Endothelial cell of umbilical vein (primary cell): ENCODE results near the gene RANBP1. TPM values are rescaled to one million over a fixed set of nuclear protein-coding genes. Genes with fewer than 3 reads are reported as not detected.

Experiments used
- BruUV-seq: library from RNA; stranded (reverse); fragments of 400-500 nt; replicated peaks from 2 replicates; lab custom pipeline; 2021; lab: Mats Ljungman, UMichigan
- CTCF ChIA-PET: fragments of 300-600, 350-600 bp; sonication (Branson Sonifier 250); formaldehyde crosslinking; loops from one replicate; lab custom pipeline; 2021; ENCODE audit warnings: antibody characterized with exemption, inconsistent platforms; lab: Charles Lee
- POLR2A ChIA-PET: fragments of 300-600, 350-600 bp; sonication (Branson Sonifier 250); formaldehyde crosslinking; loops from one replicate; lab custom pipeline; 2021; ENCODE audit warnings: antibody characterized with exemption, inconsistent platforms; lab: Charles Lee
- DNase-seq: peaks from one replicate; pipeline ENCODE4 v3.0.0-alpha.2; 2011; ENCODE audit warnings: low read depth, low spot score
- FAIRE-seq: peaks from 2 replicates; lab custom pipeline; 2011; peaks lifted over from hg19 to GRCh38; lab: Jason Lieb, UNC
- H2AFZ ChIP-seq: 2 replicates; pipeline ENCODE4 v1.6.0; 2012; ENCODE audit warnings: low read depth, low read length, control low read depth, inconsistent platforms
- H3K27ac ChIP-seq: 2 replicates; pipeline ENCODE4 v1.5.1; 2011; ENCODE audit warnings: low read depth, mild to moderate bottlenecking, control low read depth, low read length, moderate library complexity; ENCODE audit not compliant: insufficient read depth
- H3K27me3 ChIP-seq, 2 experiments: 2 replicates each; pipeline versions ENCODE4 v1.6.0 to v1.6.1; 2011; ENCODE audit warnings: low read length in 2 of 2, mixed read lengths in 1 of 2; ENCODE audit not compliant: control insufficient read depth in 2 of 2, insufficient read depth in 2 of 2
- H3K36me3 ChIP-seq, 2 experiments: 2 replicates in 1 of 2; 3 replicates in 1 of 2; pipeline ENCODE4 v1.5.1; 2011; ENCODE audit warnings: low read length in 2 of 2, mild to moderate bottlenecking in 1 of 2, moderate library complexity in 1 of 2; ENCODE audit not compliant: control insufficient read depth in 2 of 2, insufficient read depth in 2 of 2; ENCODE audit errors: extremely low read depth in 1 of 2
- H3K4me1 ChIP-seq: 3 replicates; pipeline ENCODE4 v1.5.1; 2011; ENCODE audit warnings: mild to moderate bottlenecking, low read length; ENCODE audit not compliant: control insufficient read depth, insufficient read depth; ENCODE audit errors: extremely low read depth
- H3K4me2 ChIP-seq: 2 replicates; pipeline ENCODE4 v1.6.1; 2011; ENCODE audit warnings: low read length, control low read depth, mixed read lengths; ENCODE audit not compliant: insufficient read depth
- H3K4me3 ChIP-seq, 3 experiments: fragments of 200-600 bp in 1 of 3; sonication (generic), shearing (Covaris generic) in 1 of 3; replicated peaks in 1 of 3; 2 replicates each; pipeline ENCODE4 v1.5.1; 2011 to 2016; ENCODE audit warnings: control low read depth in 3 of 3, low read length in 3 of 3, mild to moderate bottlenecking in 2 of 3, inconsistent platforms in 1 of 3, low read depth in 1 of 3, moderate library complexity in 1 of 3; ENCODE audit not compliant: insufficient read depth in 1 of 3
- H3K79me2 ChIP-seq: 2 replicates; pipeline ENCODE4 v1.6.0; 2012; ENCODE audit warnings: low read length, inconsistent platforms; ENCODE audit not compliant: control insufficient read depth, insufficient read depth
- H3K9ac ChIP-seq: replicated peaks from 2 replicates; pipeline ENCODE3; 2011; ENCODE audit warnings: low read length, control low read depth; ENCODE audit not compliant: insufficient read depth; ENCODE audit errors: extremely low read depth
- H3K9me1 ChIP-seq: replicated peaks from 3 replicates; pipeline ENCODE4 v1.6.0; 2011; ENCODE audit warnings: mild to moderate bottlenecking, low read length; ENCODE audit not compliant: control insufficient read depth, insufficient read depth; ENCODE audit errors: extremely low read depth
- H3K9me3 ChIP-seq: replicated peaks from 2 replicates; pipeline ENCODE4 v1.5.1; 2012; ENCODE audit warnings: low read length, inconsistent platforms; ENCODE audit not compliant: control insufficient read depth, insufficient read depth
- H4K20me1 ChIP-seq: replicated peaks from 2 replicates; pipeline ENCODE3; 2011; ENCODE audit warnings: mild to moderate bottlenecking, low read length; ENCODE audit not compliant: control insufficient read depth, insufficient read depth; ENCODE audit errors: extremely low read depth
- EZH2 ChIP-seq: IDR thresholded peaks from 2 replicates; pipeline ENCODE4 v1.6.1; 2012; ENCODE audit warnings: borderline replicate concordance, low read depth, mild to moderate bottlenecking, moderate library complexity, low read length, inconsistent platforms; ENCODE audit not compliant: severe bottlenecking
- FOS ChIP-seq: IDR thresholded peaks from 2 replicates; pipeline ENCODE4 v1.6.1; 2011; ENCODE audit warnings: mild to moderate bottlenecking, low read length, moderate library complexity, borderline replicate concordance; ENCODE audit not compliant: insufficient read depth
- GATA2 ChIP-seq: IDR thresholded peaks from 2 replicates; pipeline ENCODE4 v1.7.0; 2011; ENCODE audit warnings: low read depth, mild to moderate bottlenecking, moderate library complexity, mixed read lengths, low read length; ENCODE audit not compliant: insufficient read length, insufficient read depth
- JUN ChIP-seq: IDR thresholded peaks from 2 replicates; pipeline ENCODE4 v1.6.1; 2011; ENCODE audit warnings: borderline replicate concordance, low read depth; ENCODE audit not compliant: insufficient read length, insufficient read depth
- MYC ChIP-seq: IDR thresholded peaks from one replicate; pipeline ENCODE4 v1.6.1; 2011; ENCODE audit warnings: mild to moderate bottlenecking, low read depth, low read length
- POLR2A ChIP-seq: IDR thresholded peaks from 2 replicates; pipeline ENCODE4 v1.6.1; 2012; ENCODE audit warnings: low read depth, mild to moderate bottlenecking, control low read depth, low read length
- POLR2AphosphoS5 ChIP-seq: IDR thresholded peaks from 2 replicates; pipeline ENCODE4 v1.6.1; 2012; ENCODE audit warnings: low read depth, mild to moderate bottlenecking, control low read depth, low read length, moderate library complexity; ENCODE audit not compliant: insufficient read depth
- dilution Hi-C: fragments of 300-500 bp; cut with MboI; formaldehyde crosslinking; loops from one replicate; pipeline ENCODE4 v1.15.0; 2019; ENCODE audit warnings: low sequenced_read_pairs; ENCODE audit not compliant: extremely low pct_ligation_motif_present
- intact Hi-C: fragments of 100-400 bp; cut with micrococcal nuclease; formaldehyde crosslinking; loops from one replicate; pipeline ENCODE4 v1.10.0; 2022
- polyA plus RNA-seq, 4 experiments: library from polyadenylated mRNA; depleted of rRNA in 3 of 4; stranded (reverse) in 3 of 4; unstranded in 1 of 4; fragments of >200 nt; gene quantifications; 2 replicates each; pipeline versions ENCODE4 v1.2.1 to v1.2.3, GENCODE V29; 2011 to 2012; ENCODE audit warnings: missing spikeins in 1 of 4
- total RNA-seq: library from RNA; stranded (reverse); gene quantifications from 2 replicates; pipeline ENCODE4 v1.2.3, GENCODE V29; 2021
- TF ChIP-seq, protein P1 (sequence below): IDR thresholded peaks from 2 replicates; pipeline ENCODE4 v1.6.1; 2011; ENCODE audit not compliant: insufficient read depth, insufficient read length
- TF ChIP-seq, protein P2 (sequence below), 2 donors: IDR thresholded peaks; 1 replicate in 1 of 2; 2 replicates in 1 of 2; pipeline ENCODE4 v1.5.1; 2011; ENCODE audit warnings: low read length in 2 of 2, mild to moderate bottlenecking in 2 of 2, moderate library complexity in 2 of 2, control low read depth in 1 of 2, inconsistent platforms in 1 of 2, low read depth in 1 of 2; ENCODE audit not compliant: insufficient read depth in 1 of 2; ENCODE audit errors: extremely low read depth in 1 of 2

Gene RANBP1
- total and polyA plus RNA-seq, 2 donors (not counting 3 experiments of a cell fraction or from before 2014, with no cell fraction given) = 228 to 247 TPM

DNA sequence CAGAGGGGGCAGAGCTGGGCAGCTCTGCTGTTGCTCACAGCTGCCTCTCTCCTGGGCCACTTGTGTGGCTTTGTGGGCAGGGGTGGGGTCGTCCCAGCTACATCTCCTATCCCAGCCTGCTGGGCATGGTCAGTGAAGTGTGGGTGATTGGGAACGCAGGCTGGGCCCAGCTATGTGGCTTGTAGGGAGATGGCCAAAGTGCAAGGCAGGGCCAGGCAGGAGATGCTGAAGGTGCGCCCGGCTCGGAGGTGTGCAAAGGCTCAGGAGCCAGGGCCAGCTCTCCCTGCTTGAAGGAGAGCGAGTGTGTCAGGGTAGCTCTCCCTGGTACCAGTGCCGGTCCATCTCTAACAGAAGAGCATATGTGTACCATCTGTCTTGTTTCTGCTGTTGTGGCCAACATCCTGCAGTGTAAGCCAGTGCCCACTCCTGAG lies 8.4 kb upstream of the RANBP1 start:
- H3K9ac ChIP-seq = no peak overlapping the region
- no TSS peak for BruUV-seq
- H3K4me1 ChIP-seq = no peaks in the 10 kb centered on the region
- dilution Hi-C loops (no loop called here), intact Hi-C loops (no loop called here)
- TF ChIP-seq, protein P1, sequence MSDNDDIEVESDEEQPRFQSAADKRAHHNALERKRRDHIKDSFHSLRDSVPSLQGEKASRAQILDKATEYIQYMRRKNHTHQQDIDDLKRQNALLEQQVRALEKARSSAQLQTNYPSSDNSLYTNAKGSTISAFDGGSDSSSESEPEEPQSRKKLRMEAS = no peak
- TF ChIP-seq EZH2 (no peak), MYC (no peak), JUN (no peak), GATA2 (no peak), FOS (no peak), POLR2AphosphoS5 (no peak), POLR2A (no peak)
- TF ChIP-seq, protein P2, sequence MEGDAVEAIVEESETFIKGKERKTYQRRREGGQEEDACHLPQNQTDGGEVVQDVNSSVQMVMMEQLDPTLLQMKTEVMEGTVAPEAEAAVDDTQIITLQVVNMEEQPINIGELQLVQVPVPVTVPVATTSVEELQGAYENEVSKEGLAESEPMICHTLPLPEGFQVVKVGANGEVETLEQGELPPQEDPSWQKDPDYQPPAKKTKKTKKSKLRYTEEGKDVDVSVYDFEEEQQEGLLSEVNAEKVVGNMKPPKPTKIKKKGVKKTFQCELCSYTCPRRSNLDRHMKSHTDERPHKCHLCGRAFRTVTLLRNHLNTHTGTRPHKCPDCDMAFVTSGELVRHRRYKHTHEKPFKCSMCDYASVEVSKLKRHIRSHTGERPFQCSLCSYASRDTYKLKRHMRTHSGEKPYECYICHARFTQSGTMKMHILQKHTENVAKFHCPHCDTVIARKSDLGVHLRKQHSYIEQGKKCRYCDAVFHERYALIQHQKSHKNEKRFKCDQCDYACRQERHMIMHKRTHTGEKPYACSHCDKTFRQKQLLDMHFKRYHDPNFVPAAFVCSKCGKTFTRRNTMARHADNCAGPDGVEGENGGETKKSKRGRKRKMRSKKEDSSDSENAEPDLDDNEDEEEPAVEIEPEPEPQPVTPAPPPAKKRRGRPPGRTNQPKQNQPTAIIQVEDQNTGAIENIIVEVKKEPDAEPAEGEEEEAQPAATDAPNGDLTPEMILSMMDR (IDR thresholded peaks at IDR 0.05; ENCODE audit: extremely low read depth in 1 of 2, insufficient read depth in 1 of 2, low read depth in 1 of 2, low read length in 2 of 2) = no peak
- ChIA-PET CTCF (interaction anchor here (1.5 kb wide), 1 partner anchor 384 kb away, joined by 3 read pairs; the partner anchor contains the start of gene GP1BB), POLR2A (no interaction called here)
- H3K9me3 ChIP-seq = no peaks in the 10 kb centered on the region
- no peak overlapping the region for H3K27ac ChIP-seq
- no peak overlapping the region for H3K4me2 ChIP-seq
- FAIRE-seq (no peak), DNase-seq (no peak)
- H3K79me2 ChIP-seq = peaks cover 15% of the 10 kb centered on the region
- H3K4me3 ChIP-seq = no peak overlapping the region
- no peaks in the 10 kb centered on the region for H3K27me3 ChIP-seq
- no peaks in the 10 kb centered on the region for H3K9me1 ChIP-seq
- no peaks in the 10 kb centered on the region for H4K20me1 ChIP-seq
- peaks cover 18 to 67% of the 10 kb centered on the region in 2 experiments for H3K36me3 ChIP-seq
- H2AFZ ChIP-seq = no peak overlapping the region
